GM18526 (cell line): ENCODE data around the gene DIRAS2.

Source experiments
- POLR2A ChIP-seq: IDR thresholded peaks from 3 replicates; pipeline ENCODE4 v1.6.1; 2011; ENCODE audit not compliant: insufficient read length; ENCODE audit errors: extremely low read depth

The DIRAS2 gene

GRCh38 chr9:90629991-90630390 lies 12.6 kb downstream of the DIRAS2 start:
- no peak for TF ChIP-seq POLR2A

DNA sequence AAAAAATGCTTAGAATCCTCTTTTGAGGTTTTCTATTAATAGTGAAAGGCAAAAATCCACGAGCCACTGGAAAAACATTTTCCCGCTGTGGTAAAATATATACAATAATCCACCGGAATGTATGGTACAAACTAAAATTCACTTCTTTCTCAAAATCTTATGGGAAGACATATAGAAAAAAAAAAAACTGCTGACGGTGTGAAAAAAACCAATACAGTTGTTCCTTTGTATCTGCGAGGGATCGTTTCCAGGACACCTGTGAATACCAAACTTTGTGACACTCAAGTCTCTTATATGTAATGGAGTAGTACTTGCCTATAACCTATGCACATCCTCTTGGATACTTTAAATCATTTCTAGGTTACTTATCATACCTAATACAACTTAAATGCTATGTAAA lies 13.3 kb downstream of the DIRAS2 start:
- no peak for TF ChIP-seq POLR2A

GRCh38 chr9:90616806-90617205 lies 25.8 kb downstream of the DIRAS2 start:
- TF ChIP-seq POLR2A: no peak

DNA sequence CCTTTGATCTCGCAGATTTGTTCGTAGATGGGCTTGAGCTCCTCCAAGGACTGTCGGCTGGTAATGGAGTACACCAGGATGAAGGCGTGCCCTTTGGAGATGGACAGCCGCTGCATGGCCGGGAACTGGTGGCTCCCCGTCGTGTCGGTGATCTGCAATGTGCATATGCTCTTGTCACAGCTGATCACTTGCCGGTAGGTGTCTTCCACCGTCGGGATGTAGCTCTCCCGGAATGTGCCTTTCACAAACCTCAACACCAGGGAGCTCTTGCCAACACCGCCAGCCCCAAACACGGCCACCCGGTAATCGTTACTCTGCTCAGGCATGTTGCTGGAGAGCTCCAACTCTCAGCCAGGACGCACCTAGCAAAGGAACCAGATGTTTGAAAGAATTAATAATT lies 29.1 kb downstream of the DIRAS2 start:
- no peak for TF ChIP-seq POLR2A

- TF ChIP-seq POLR2A: no peak
Measured at GRCh38 chr9:90612957-90613356, 29.7 kb downstream of the DIRAS2 start.

GRCh38 chr9:90611568-90611967 lies 31.1 kb downstream of the DIRAS2 start:
- TF ChIP-seq POLR2A: no peak

DNA sequence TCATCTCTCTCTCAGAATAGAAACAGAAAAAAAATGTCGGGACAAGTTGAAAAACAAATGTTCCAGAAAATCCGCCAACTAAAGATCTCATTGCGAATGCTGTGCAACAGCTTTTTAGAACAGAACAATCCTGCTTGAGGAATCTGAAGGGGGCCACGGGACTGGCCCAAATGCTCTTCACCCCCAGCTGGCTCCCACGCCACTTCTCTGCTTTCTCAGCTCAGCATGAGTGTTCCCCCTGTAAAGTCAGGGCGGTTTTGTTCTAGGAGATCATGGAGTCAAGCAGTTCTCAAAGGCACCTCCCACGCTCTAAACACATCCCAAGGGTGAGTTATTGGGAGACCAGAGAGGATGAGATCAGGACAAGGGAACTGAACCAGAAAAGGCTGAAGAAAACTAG lies 31.5 kb downstream of the DIRAS2 start:
- TF ChIP-seq POLR2A: no peak

- TF ChIP-seq POLR2A: no peak
Measured at GRCh38 chr9:90607701-90608516, 34.7 kb downstream of the DIRAS2 start.

DNA sequence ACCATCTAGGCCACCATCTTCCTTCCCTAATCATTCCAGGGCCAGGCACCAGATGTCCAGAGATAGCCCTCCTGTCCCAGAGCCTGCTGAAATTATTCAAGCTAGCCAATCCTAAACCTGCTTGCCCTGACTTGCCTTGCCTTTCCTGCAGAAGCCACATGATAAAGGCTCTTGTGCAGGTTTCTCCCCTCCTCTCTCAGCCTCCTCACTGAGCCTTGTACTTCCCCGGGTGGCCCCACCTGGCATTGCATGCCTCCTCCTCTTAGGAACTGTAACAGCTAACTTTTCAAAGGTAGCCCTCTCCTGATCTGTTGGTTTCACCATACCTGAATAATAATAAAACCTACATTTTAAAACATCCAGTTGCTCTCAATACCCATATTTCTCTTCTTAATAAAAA lies 42.6 kb downstream of the DIRAS2 start:
- TF ChIP-seq POLR2A: no peak

DNA sequence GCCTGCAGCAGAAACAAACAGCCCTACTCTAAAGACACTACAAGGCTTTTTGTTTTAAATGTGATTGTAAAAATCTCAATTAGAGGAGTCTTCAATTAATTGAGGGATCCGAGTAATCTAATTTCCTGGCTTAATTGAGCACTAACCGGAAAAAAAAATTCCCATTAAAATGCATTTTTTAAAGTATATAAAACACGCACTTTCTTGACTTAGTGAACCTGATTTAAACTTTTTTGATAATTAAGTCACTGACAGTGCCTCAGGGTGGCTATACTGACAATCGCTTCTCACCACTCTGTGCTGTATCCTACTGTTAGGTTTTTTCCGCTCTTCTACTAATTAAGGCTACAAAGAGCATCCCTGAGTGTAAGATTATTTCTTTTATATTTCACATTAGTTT lies 44.4 kb downstream of the DIRAS2 start:
- no peak for TF ChIP-seq POLR2A

DNA sequence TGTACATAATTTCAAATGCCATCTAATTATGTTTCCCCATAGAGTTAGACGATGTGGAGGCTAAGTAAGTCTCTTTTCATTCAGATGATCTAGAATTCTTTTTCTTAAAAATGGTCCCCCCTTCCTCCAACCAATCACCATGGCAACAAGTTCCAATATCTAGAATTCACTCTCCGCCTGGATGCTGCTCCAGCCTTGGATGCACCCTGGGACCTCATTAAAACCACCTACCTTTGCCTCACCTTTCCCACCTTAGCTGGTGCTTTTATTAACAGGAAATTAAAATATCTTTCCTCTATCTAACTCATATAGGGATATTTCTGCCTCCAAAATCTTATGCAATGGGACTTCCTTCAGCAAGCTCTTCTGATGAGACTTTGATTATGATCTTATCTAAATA lies 49.0 kb downstream of the DIRAS2 start:
- no peak for TF ChIP-seq POLR2A

DNA sequence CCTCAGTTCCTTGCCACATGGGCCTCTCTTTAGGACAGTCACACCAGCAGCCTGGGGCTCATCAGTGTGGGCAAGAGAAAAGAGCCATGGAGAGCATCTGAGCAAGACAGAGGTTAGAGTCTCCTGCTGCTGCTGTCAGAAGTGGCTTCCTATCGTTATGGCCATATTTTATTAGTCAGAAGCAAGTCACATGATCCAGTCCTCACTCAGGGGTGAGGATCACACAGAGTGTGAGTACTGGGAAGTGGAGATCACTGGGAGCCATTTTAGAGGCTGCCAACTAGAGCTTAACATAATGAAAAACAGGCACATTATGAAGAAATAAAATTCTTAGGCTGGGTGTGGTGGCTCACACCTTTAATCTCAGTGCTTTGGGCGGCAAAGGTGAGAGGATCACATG lies 62.0 kb downstream of the DIRAS2 start:
- no peak for TF ChIP-seq POLR2A

- TF ChIP-seq POLR2A: no peak
Measured at GRCh38 chr9:90579181-90579580, 63.4 kb downstream of the DIRAS2 start.

DNA sequence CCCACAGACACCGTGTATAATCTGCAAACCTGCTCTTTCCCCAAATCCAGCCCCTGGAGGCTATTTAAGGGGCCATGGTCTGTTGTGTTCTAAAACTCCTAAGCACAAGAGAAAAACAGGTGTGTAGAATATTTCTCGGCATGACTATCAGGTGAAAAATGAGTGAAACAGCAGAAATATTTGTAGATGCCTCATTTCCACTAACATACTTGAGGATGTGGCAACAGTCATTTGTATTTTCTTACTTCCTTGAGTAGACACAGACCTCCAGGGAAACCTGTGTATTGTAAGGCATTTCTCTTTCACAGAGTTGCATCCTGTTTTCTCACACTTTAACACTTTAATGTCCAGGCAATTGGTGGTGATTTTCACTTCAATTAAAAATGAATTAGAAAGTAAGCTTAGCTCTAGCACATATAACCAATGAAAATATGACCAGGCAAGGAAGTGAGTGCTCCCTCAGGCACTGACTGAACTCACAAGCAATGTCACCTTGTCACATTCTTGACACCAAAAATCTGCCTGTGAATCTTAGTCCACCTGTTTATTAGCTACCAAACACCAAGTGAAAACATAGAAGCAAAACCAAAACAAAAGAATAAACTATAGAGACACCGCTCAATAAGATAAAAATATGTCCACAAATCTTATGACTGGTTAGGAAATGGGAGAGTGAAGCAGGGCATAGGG lies 64.4 kb downstream of the DIRAS2 start:
- TF ChIP-seq POLR2A: no peak

DNA sequence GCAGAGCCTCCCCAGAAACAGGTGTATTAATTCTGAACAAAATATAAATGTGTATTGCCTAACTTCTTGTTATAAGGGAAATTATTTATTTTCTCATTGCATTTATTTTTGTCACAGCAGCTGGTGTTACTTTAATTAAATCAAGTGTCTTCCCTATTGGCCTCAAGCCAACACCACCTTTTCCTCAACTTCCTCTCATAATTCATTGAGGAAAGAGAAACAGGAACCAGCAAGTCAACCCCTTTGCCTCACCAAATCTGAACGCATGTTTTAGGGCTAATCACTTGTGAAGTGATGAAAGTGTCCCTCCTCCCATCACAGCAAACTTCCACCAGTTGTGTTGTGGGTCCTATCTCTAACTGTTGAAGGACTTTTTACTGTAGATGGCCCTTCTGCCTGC lies 73.1 kb downstream of the DIRAS2 start:
- TF ChIP-seq POLR2A: no peak

GRCh38 chr9:90568667-90569066 lies 74.0 kb downstream of the DIRAS2 start:
- no peak for TF ChIP-seq POLR2A

DNA sequence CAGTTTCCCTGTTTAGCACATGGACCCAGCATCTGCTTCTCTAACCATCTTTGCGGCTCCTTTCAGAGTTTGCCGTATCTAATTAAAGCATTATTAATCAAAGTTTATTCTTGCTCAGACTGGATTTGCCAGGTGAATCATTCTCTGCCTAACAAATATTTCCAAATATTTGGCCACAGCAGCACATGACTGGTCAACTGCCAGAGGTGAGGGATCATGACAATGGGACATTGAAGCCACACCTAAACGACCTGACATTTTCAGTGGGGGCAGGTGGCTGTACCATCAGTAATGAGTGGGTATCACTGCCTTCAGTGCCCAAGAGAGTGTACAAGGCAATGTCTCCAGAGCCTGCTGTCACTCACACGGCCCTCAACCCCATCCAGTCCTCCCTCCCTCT lies 80.4 kb downstream of the DIRAS2 start:
- no peak for TF ChIP-seq POLR2A
